HG03442 (cell line): ENCODE measurements around the gene JAML.

Source experiments
- ATAC-seq: cut with Tn5 transposase; IDR thresholded peaks from one replicate; pipeline ENCODE4 v1.9.1; 2021; ENCODE audit warnings: mild to moderate bottlenecking, moderate library complexity; ENCODE audit not compliant: unreplicated experiment

Gene JAML

GRCh38 chr11:118148856-118149255 is 76.0 kb downstream of the JAML start:
- ATAC-seq = no peak

- ATAC-seq = no peak
Measured at GRCh38 chr11:118148240-118148639, 76.6 kb downstream of the JAML start.

GRCh38 chr11:118147502-118147901 is 77.3 kb downstream of the JAML start:
- ATAC-seq = no peak

GRCh38 chr11:118146554-118146953 is 78.3 kb downstream of the JAML start:
- ATAC-seq = no peak

GRCh38 chr11:118145285-118146227 is 79.3 kb downstream of the JAML start:
- ATAC-seq = peak; percentile 77

DNA sequence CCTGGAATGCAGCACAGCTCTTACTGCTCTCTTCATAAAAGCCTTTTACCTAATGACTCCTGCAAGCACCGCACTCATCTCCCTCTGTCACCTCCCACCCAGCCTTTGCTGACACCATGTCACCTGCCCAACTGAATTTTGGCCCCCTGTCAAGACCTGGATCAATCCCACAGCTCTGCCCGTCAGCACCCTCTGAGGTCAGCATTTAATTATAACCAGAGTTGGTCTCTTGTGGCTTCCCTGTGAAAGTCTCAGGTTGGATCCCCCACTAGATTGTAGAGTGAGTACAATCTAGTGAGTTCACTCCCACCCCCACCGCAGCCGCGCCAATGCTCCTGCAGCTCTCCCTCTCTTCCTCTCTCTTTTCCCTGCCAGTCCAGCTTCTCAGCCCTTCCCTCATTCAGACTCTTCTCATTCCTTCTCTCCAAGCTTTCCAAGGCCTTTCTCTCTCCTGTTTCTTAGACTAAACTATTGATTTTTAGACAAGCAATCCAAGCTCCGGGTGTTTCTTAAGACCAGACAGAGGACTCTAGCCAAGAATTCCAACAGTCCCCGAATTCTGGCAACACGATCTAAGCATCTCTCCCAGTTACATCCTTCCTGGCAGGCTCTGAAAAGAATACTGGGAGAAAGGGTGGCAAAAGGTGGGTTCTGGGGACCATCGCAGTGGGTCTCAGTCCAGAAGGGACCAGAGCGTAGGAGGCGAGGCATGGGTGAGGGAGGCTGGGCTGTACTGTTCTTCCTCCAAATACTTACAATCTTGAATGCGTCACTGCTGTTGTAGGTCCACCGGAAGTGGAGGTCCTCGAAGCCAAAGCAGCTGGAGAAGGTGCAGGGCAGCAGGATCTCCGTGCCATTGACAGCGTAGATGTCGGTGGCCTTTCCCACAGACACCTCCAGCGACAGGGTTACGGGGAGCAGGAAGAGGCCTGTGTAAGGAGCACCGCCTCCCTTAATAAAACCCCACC is 80.2 kb downstream of the JAML start:
- no peak for ATAC-seq
